ENCODE measurements around the gene FOXO1.

Gene FOXO1

GRCh38 chr13:40624986-40625385, 41.5 kb downstream of the FOXO1 start:
- Histone ChIP-seq H3K9ac (ENCODE audit: low read length) (no peak overlapping the region), H3K27ac (ENCODE audit: low read depth, low read length) (no peak overlapping the region), H3K4me3 (ENCODE audit: low read length) (no peak overlapping the region), H3K27me3 (ENCODE audit: control insufficient read depth, insufficient read depth, low read length) (no peaks in the 10 kb centered on the region), H3K4me1 (ENCODE audit: control insufficient read depth, insufficient read depth, low read length) (peaks cover 4% of the 10 kb centered on the region), H3K36me3 (ENCODE audit: control insufficient read depth, insufficient read depth, low read length) (no peaks in the 10 kb centered on the region)

- Histone ChIP-seq H3K27ac (ENCODE audit: low read depth, low read length) (no peak overlapping the region), H3K9ac (ENCODE audit: low read length) (no peak overlapping the region), H3K4me3 (ENCODE audit: low read length) (no peak overlapping the region), H3K36me3 (ENCODE audit: control insufficient read depth, insufficient read depth, low read length) (no peaks in the 10 kb centered on the region), H3K27me3 (ENCODE audit: control insufficient read depth, insufficient read depth, low read length) (no peaks in the 10 kb centered on the region), H3K4me1 (ENCODE audit: control insufficient read depth, insufficient read depth, low read length) (peaks cover 4% of the 10 kb centered on the region)
Measured at GRCh38 chr13:40624383-40624782, 42.1 kb downstream of the FOXO1 start.

- no peaks in the 10 kb centered on the region for H3K36me3 ChIP-seq (ENCODE audit: control insufficient read depth, insufficient read depth, low read length)
- H3K4me3 ChIP-seq (ENCODE audit: low read length): no peak overlapping the region
- H3K27me3 ChIP-seq (ENCODE audit: control insufficient read depth, insufficient read depth, low read length): no peaks in the 10 kb centered on the region
- H3K4me1 ChIP-seq (ENCODE audit: control insufficient read depth, insufficient read depth, low read length): peaks cover 4% of the 10 kb centered on the region
- H3K9ac ChIP-seq (ENCODE audit: low read length): no peak overlapping the region
- H3K27ac ChIP-seq (ENCODE audit: low read depth, low read length): no peak overlapping the region
Measured at GRCh38 chr13:40622761-40623160, 43.7 kb downstream of the FOXO1 start.

- no peak overlapping the region for H3K9ac ChIP-seq (ENCODE audit: low read length)
- no peaks in the 10 kb centered on the region for H3K36me3 ChIP-seq (ENCODE audit: control insufficient read depth, insufficient read depth, low read length)
- H3K4me1 ChIP-seq (ENCODE audit: control insufficient read depth, insufficient read depth, low read length): peaks cover 4% of the 10 kb centered on the region
- no peak overlapping the region for H3K27ac ChIP-seq (ENCODE audit: low read depth, low read length)
- H3K4me3 ChIP-seq (ENCODE audit: low read length): no peak overlapping the region
- no peaks in the 10 kb centered on the region for H3K27me3 ChIP-seq (ENCODE audit: control insufficient read depth, insufficient read depth, low read length)
Measured at GRCh38 chr13:40622246-40622645, 44.2 kb downstream of the FOXO1 start.

GRCh38 chr13:40619479-40619814, 47.0 kb downstream of the FOXO1 start:
- peaks cover 3% of the 10 kb centered on the region for H3K4me1 ChIP-seq (ENCODE audit: control insufficient read depth, insufficient read depth, low read length)
- no peak overlapping the region for H3K9ac ChIP-seq (ENCODE audit: low read length)
- H3K4me3 ChIP-seq (ENCODE audit: low read length): no peak overlapping the region
- no peaks in the 10 kb centered on the region for H3K27me3 ChIP-seq (ENCODE audit: control insufficient read depth, insufficient read depth, low read length)
- no peak overlapping the region for H3K27ac ChIP-seq (ENCODE audit: low read depth, low read length)
- H3K36me3 ChIP-seq (ENCODE audit: control insufficient read depth, insufficient read depth, low read length): no peaks in the 10 kb centered on the region

GRCh38 chr13:40618581-40619478, 47.6 kb downstream of the FOXO1 start:
- Histone ChIP-seq H3K4me3 (ENCODE audit: low read length) (no peak overlapping the region), H3K27me3 (ENCODE audit: control insufficient read depth, insufficient read depth, low read length) (no peaks in the 10 kb centered on the region), H3K9ac (ENCODE audit: low read length) (no peak overlapping the region), H3K27ac (ENCODE audit: low read depth, low read length) (no peak overlapping the region), H3K36me3 (ENCODE audit: control insufficient read depth, insufficient read depth, low read length) (no peaks in the 10 kb centered on the region), H3K4me1 (ENCODE audit: control insufficient read depth, insufficient read depth, low read length) (peaks cover 8% of the 10 kb centered on the region)

GRCh38 chr13:40617801-40618356, 48.6 kb downstream of the FOXO1 start:
- no peak overlapping the region for H3K4me3 ChIP-seq (ENCODE audit: low read length)
- H3K4me1 ChIP-seq (ENCODE audit: control insufficient read depth, insufficient read depth, low read length): peaks cover 10% of the 10 kb centered on the region
- no peak overlapping the region for H3K27ac ChIP-seq (ENCODE audit: low read depth, low read length)
- no peaks in the 10 kb centered on the region for H3K27me3 ChIP-seq (ENCODE audit: control insufficient read depth, insufficient read depth, low read length)
- no peaks in the 10 kb centered on the region for H3K36me3 ChIP-seq (ENCODE audit: control insufficient read depth, insufficient read depth, low read length)
- H3K9ac ChIP-seq (ENCODE audit: low read length): no peak overlapping the region

GRCh38 chr13:40615619-40616018, 50.8 kb downstream of the FOXO1 start:
- peaks cover 16% of the 10 kb centered on the region for H3K4me1 ChIP-seq (ENCODE audit: control insufficient read depth, insufficient read depth, low read length)

GRCh38 chr13:40613914-40614313, 52.5 kb downstream of the FOXO1 start:
- no peak overlapping the region for H3K9ac ChIP-seq (ENCODE audit: low read length)

More at GRCh38 chr13:40615619-40616018, 50.8 kb downstream of the FOXO1 start:
- Histone ChIP-seq H3K27ac (ENCODE audit: low read depth, low read length) (no peak overlapping the region), H3K36me3 (ENCODE audit: control insufficient read depth, insufficient read depth, low read length) (no peaks in the 10 kb centered on the region), H3K27me3 (ENCODE audit: control insufficient read depth, insufficient read depth, low read length) (no peaks in the 10 kb centered on the region), H3K9ac (ENCODE audit: low read length) (no peak overlapping the region), H3K4me3 (ENCODE audit: low read length) (no peak overlapping the region)

GRCh38 chr13:40613192-40613818, 53.1 kb downstream of the FOXO1 start:
- Histone ChIP-seq H3K27ac (ENCODE audit: low read depth, low read length) (peak overlapping the region; percentile 49), H3K9ac (ENCODE audit: low read length) (no peak overlapping the region), H3K4me1 (ENCODE audit: control insufficient read depth, insufficient read depth, low read length) (peaks cover 20% of the 10 kb centered on the region), H3K4me3 (ENCODE audit: low read length) (no peak overlapping the region), H3K27me3 (ENCODE audit: control insufficient read depth, insufficient read depth, low read length) (no peaks in the 10 kb centered on the region), H3K36me3 (ENCODE audit: control insufficient read depth, insufficient read depth, low read length) (no peaks in the 10 kb centered on the region)

More at GRCh38 chr13:40613914-40614313, 52.5 kb downstream of the FOXO1 start:
- H3K27ac ChIP-seq (ENCODE audit: low read depth, low read length): peak overlapping the region; percentile 49
- H3K27me3 ChIP-seq (ENCODE audit: control insufficient read depth, insufficient read depth, low read length): no peaks in the 10 kb centered on the region
- peaks cover 20% of the 10 kb centered on the region for H3K4me1 ChIP-seq (ENCODE audit: control insufficient read depth, insufficient read depth, low read length)
- no peaks in the 10 kb centered on the region for H3K36me3 ChIP-seq (ENCODE audit: control insufficient read depth, insufficient read depth, low read length)
- H3K4me3 ChIP-seq (ENCODE audit: low read length): no peak overlapping the region

- Histone ChIP-seq H3K36me3 (ENCODE audit: control insufficient read depth, insufficient read depth, low read length) (no peaks in the 10 kb centered on the region), H3K4me1 (ENCODE audit: control insufficient read depth, insufficient read depth, low read length) (peaks cover 20% of the 10 kb centered on the region), H3K27ac (ENCODE audit: low read depth, low read length) (no peak overlapping the region), H3K27me3 (ENCODE audit: control insufficient read depth, insufficient read depth, low read length) (no peaks in the 10 kb centered on the region), H3K9ac (ENCODE audit: low read length) (no peak overlapping the region), H3K4me3 (ENCODE audit: low read length) (no peak overlapping the region)
Measured at GRCh38 chr13:40612041-40612440, 54.4 kb downstream of the FOXO1 start.

GRCh38 chr13:40611635-40612034, 54.8 kb downstream of the FOXO1 start:
- Histone ChIP-seq H3K27me3 (ENCODE audit: control insufficient read depth, insufficient read depth, low read length) (no peaks in the 10 kb centered on the region), H3K27ac (ENCODE audit: low read depth, low read length) (no peak overlapping the region), H3K4me3 (ENCODE audit: low read length) (no peak overlapping the region), H3K36me3 (ENCODE audit: control insufficient read depth, insufficient read depth, low read length) (no peaks in the 10 kb centered on the region), H3K4me1 (ENCODE audit: control insufficient read depth, insufficient read depth, low read length) (peaks cover 20% of the 10 kb centered on the region), H3K9ac (ENCODE audit: low read length) (no peak overlapping the region)

Measured in rectal smooth muscle tissue (tissue), 1 donor.